ENCODE data around the gene CNBP.

The CNBP gene

GRCh38 chr3:129176051-129176450 is 7.6 kb downstream of the CNBP start:
- peaks cover 100% of the 10 kb centered on the region for H4K20me1 ChIP-seq (ENCODE audit: insufficient read depth, low read length, poor library complexity, severe bottlenecking)
- H3K4me1 ChIP-seq (ENCODE audit: insufficient read depth, low read length, poor library complexity, severe bottlenecking) = peaks cover 43% of the 10 kb centered on the region
- H3K9me2 ChIP-seq (replicated peaks; ENCODE audit: low read depth, low read length) = no peaks in the 10 kb centered on the region
- TF ChIP-seq CTCF (conservative IDR thresholded peaks at IDR 0.05; ENCODE audit: low read length) = no peak
- TF ChIP-seq EZH2phosphoT487 (IDR thresholded peaks at IDR 0.05; ENCODE audit: borderline replicate concordance) = no peak
- H3K4me3 ChIP-seq (ENCODE audit: low read length, poor library complexity, severe bottlenecking) = peak overlapping the region; percentile 98
- H3K9ac ChIP-seq (ENCODE audit: low read depth, low read length, poor library complexity, severe bottlenecking) = no peak overlapping the region
- H3K4me2 ChIP-seq (ENCODE audit: low read depth, low read length, poor library complexity, severe bottlenecking) = peak overlapping the region; percentile 94
- H3K9me3 ChIP-seq (ENCODE audit: insufficient read depth, low read depth, low read length) = no peaks in the 10 kb centered on the region
- peaks cover 39% of the 10 kb centered on the region for H3K36me3 ChIP-seq (ENCODE audit: insufficient read depth, low read length)
- H2AFZ ChIP-seq (ENCODE audit: low read length) = no peak overlapping the region
- H3K27me3 ChIP-seq (ENCODE audit: insufficient read depth, low read length, poor library complexity, severe bottlenecking) = no peaks in the 10 kb centered on the region
- no peaks in the 10 kb centered on the region for H3F3A ChIP-seq (ENCODE audit: low read depth)
- H3K79me2 ChIP-seq (ENCODE audit: insufficient read depth, low read length) = peaks cover 100% of the 10 kb centered on the region

- H4K20me1 ChIP-seq (ENCODE audit: insufficient read depth, low read length, poor library complexity, severe bottlenecking) = peaks cover 91% of the 10 kb centered on the region
- H3K9me3 ChIP-seq (ENCODE audit: insufficient read depth, low read depth, low read length) = no peaks in the 10 kb centered on the region
- H3K4me1 ChIP-seq (ENCODE audit: insufficient read depth, low read length, poor library complexity, severe bottlenecking) = peaks cover 31% of the 10 kb centered on the region
- no peak overlapping the region for H3K9ac ChIP-seq (ENCODE audit: low read depth, low read length, poor library complexity, severe bottlenecking)
- H3K36me3 ChIP-seq (ENCODE audit: insufficient read depth, low read length) = peaks cover 52% of the 10 kb centered on the region
- H3F3A ChIP-seq (ENCODE audit: low read depth) = peaks cover 4% of the 10 kb centered on the region; the same call in 1 of the 2 replicates
- H3K27me3 ChIP-seq (ENCODE audit: insufficient read depth, low read length, poor library complexity, severe bottlenecking) = no peaks in the 10 kb centered on the region
- H3K9me2 ChIP-seq (replicated peaks; ENCODE audit: low read depth, low read length) = no peaks in the 10 kb centered on the region
- peaks cover 87% of the 10 kb centered on the region for H3K79me2 ChIP-seq (ENCODE audit: insufficient read depth, low read length)
- H2AFZ ChIP-seq (ENCODE audit: low read length) = no peak overlapping the region
- peak overlapping the region; percentile 20 for H3K4me3 ChIP-seq (ENCODE audit: low read length, poor library complexity, severe bottlenecking)
- TF ChIP-seq EZH2phosphoT487 (IDR thresholded peaks at IDR 0.05; ENCODE audit: borderline replicate concordance) (no peak), CTCF (conservative IDR thresholded peaks at IDR 0.05; ENCODE audit: low read length) (no peak)
- peak overlapping the region; percentile 57 for H3K4me2 ChIP-seq (ENCODE audit: low read depth, low read length, poor library complexity, severe bottlenecking)
Observed at GRCh38 chr3:129173725-129174124, 10.0 kb downstream of the CNBP start.

GRCh38 chr3:129173206-129173605 is 10.5 kb downstream of the CNBP start:
- H3K27me3 ChIP-seq (ENCODE audit: insufficient read depth, low read length, poor library complexity, severe bottlenecking) = no peaks in the 10 kb centered on the region
- H3K9me2 ChIP-seq (replicated peaks; ENCODE audit: low read depth, low read length) = no peaks in the 10 kb centered on the region
- peaks cover 48% of the 10 kb centered on the region for H3K36me3 ChIP-seq (ENCODE audit: insufficient read depth, low read length)
- H3F3A ChIP-seq (ENCODE audit: low read depth) = peaks cover 4% of the 10 kb centered on the region; the same call in 1 of the 2 replicates
- H3K4me1 ChIP-seq (ENCODE audit: insufficient read depth, low read length, poor library complexity, severe bottlenecking) = peaks cover 26% of the 10 kb centered on the region
- TF ChIP-seq CTCF (conservative IDR thresholded peaks at IDR 0.05; ENCODE audit: low read length) = no peak
- no peak for TF ChIP-seq EZH2phosphoT487 (IDR thresholded peaks at IDR 0.05; ENCODE audit: borderline replicate concordance)
- H4K20me1 ChIP-seq (ENCODE audit: insufficient read depth, low read length, poor library complexity, severe bottlenecking) = peaks cover 86% of the 10 kb centered on the region
- no peak overlapping the region for H3K9ac ChIP-seq (ENCODE audit: low read depth, low read length, poor library complexity, severe bottlenecking)
- no peaks in the 10 kb centered on the region for H3K9me3 ChIP-seq (ENCODE audit: insufficient read depth, low read depth, low read length)
- peak overlapping the region; percentile 57 for H3K4me2 ChIP-seq (ENCODE audit: low read depth, low read length, poor library complexity, severe bottlenecking)
- peak overlapping the region; percentile 9 for H3K4me3 ChIP-seq (ENCODE audit: low read length, poor library complexity, severe bottlenecking)
- H2AFZ ChIP-seq (ENCODE audit: low read length) = no peak overlapping the region
- peaks cover 82% of the 10 kb centered on the region for H3K79me2 ChIP-seq (ENCODE audit: insufficient read depth, low read length)

Data from Loucy (cell line).